Naive thymus-derived CD4-positive, alpha-beta T cell (primary cell): ENCODE data around the gene RAPSN. TPM values are rescaled to one million over a fixed set of nuclear protein-coding genes. Genes with fewer than 3 reads are reported as not detected.

Experiments used
- ATAC-seq: fragments of 150-1000 bp; cut with Tn5 transposase; 2 replicates; pipeline ENCODE4 v1.10.0; 2021; ENCODE audit warnings: mild to moderate bottlenecking, moderate library complexity
- CTCF ChIA-PET: fragments of 350-600 bp; sonication (Branson Sonifier 250); formaldehyde crosslinking; loops from one replicate; lab custom pipeline; 2021; ENCODE audit warnings: antibody characterized with exemption; lab: Charles Lee
- POLR2A ChIA-PET: fragments of 350-600 bp; sonication (Branson Sonifier 250); formaldehyde crosslinking; loops from one replicate; lab custom pipeline; 2021; ENCODE audit warnings: antibody characterized with exemption, inconsistent platforms; lab: Charles Lee
- DNase-seq, 9 donors: peaks; one replicate each; pipeline versions ENCODE4 v3.0.0 to v3.0.0-alpha.2; 2020 to 2022; ENCODE audit warnings: mixed read lengths in 1 of 9
- H3K27ac ChIP-seq: one replicate; pipeline ENCODE4 v1.7.0; 2013; ENCODE audit warnings: mild to moderate bottlenecking, low read depth, low read length, moderate library complexity
- H3K27me3 ChIP-seq, 2 donors: one replicate each; pipeline ENCODE4 v1.7.0; 2013; ENCODE audit warnings: low read length in 2 of 2, mild to moderate bottlenecking in 2 of 2, moderate library complexity in 2 of 2; ENCODE audit not compliant: control insufficient read depth in 2 of 2, insufficient read depth in 2 of 2
- H3K36me3 ChIP-seq, 3 experiments: 1 replicate in 2 of 3; 2 replicates in 1 of 3; pipeline ENCODE4 v1.7.0; 2013; ENCODE audit warnings: low read length in 3 of 3, mild to moderate bottlenecking in 3 of 3, moderate library complexity in 1 of 3; ENCODE audit not compliant: insufficient read depth in 3 of 3, control insufficient read depth in 2 of 3
- H3K4me1 ChIP-seq, 2 donors: one replicate each; pipeline ENCODE4 v1.7.0; 2013; ENCODE audit warnings: low read length in 2 of 2, mild to moderate bottlenecking in 2 of 2, moderate library complexity in 1 of 2; ENCODE audit not compliant: control insufficient read depth in 2 of 2, insufficient read depth in 2 of 2
- H3K4me3 ChIP-seq: 2 replicates; pipeline ENCODE4 v1.7.0; 2013; ENCODE audit warnings: mild to moderate bottlenecking, low read length
- H3K9me3 ChIP-seq, 3 experiments: 1 replicate in 2 of 3; 2 replicates in 1 of 3; pipeline ENCODE4 v1.7.0; 2013; ENCODE audit warnings: low read length in 3 of 3; ENCODE audit not compliant: control insufficient read depth in 2 of 3
- H3K27ac Mint-ChIP-seq, 9 donors: one replicate each; pipeline ENCODE4 v1.8.0; 2020 to 2022; ENCODE audit warnings: mixed read lengths in 9 of 9, mild to moderate bottlenecking in 8 of 9, moderate library complexity in 5 of 9, inconsistent platforms in 2 of 9
- H3K27me3 Mint-ChIP-seq, 5 donors: one replicate each; pipeline ENCODE4 v1.8.0; 2021 to 2022; ENCODE audit warnings: mixed read lengths in 5 of 5, mild to moderate bottlenecking in 1 of 5
- H3K36me3 Mint-ChIP-seq, 5 donors: one replicate each; pipeline ENCODE4 v1.8.0; 2020 to 2022; ENCODE audit warnings: mixed read lengths in 5 of 5, mild to moderate bottlenecking in 3 of 5, inconsistent platforms in 1 of 5
- H3K4me1 Mint-ChIP-seq, 7 donors: one replicate each; pipeline ENCODE4 v1.8.0; 2020 to 2022; ENCODE audit warnings: mixed read lengths in 7 of 7, mild to moderate bottlenecking in 3 of 7, inconsistent platforms in 1 of 7
- H3K4me3 Mint-ChIP-seq, 10 donors: one replicate each; pipeline ENCODE4 v1.8.0; 2020 to 2022; ENCODE audit warnings: mild to moderate bottlenecking in 10 of 10, mixed read lengths in 10 of 10, moderate library complexity in 6 of 10, inconsistent platforms in 2 of 10
- H3K9me3 Mint-ChIP-seq, 11 donors: one replicate each; pipeline ENCODE4 v1.8.0; 2020 to 2022; ENCODE audit warnings: mixed read lengths in 11 of 11, mild to moderate bottlenecking in 4 of 11, inconsistent platforms in 1 of 11, moderate library complexity in 1 of 11
- intact Hi-C, 2 donors: fragments of 100-400 bp; cut with micrococcal nuclease; formaldehyde crosslinking; loops; one replicate each; pipeline ENCODE4 v1.15.1; 2023
- polyA plus RNA-seq, 2 donors: library from polyadenylated mRNA; unstranded; fragments of 300-500 nt; fragmentation: Illumina TruSeq; gene quantifications; one replicate each; pipeline ENCODE4 v1.2.3, GENCODE V29; 2021
- total RNA-seq, 6 experiments: library from RNA in 5 of 6; stranded (reverse) in 5 of 6; gene quantifications; 1 replicate in 5 of 6; 2 replicates in 1 of 6; pipeline ENCODE4 v1.2.3 and lab custom pipeline; 2021 to 2026

Gene RAPSN
- total and polyA plus RNA-seq, 7 experiments from 2014 or later = 0.99 to 1.7 (median 1.4) TPM; not detected in 2

GRCh38 chr11:47488674-47489394 is 39.9 kb upstream of the RAPSN start:
- H3K27ac ChIP-seq = peak overlapping the region; percentile 5
- Mint-ChIP-seq H3K9me3 (no peaks in the 10 kb centered on the region), H3K4me1 (peaks cover 5 to 20% (median 16%) of the 10 kb centered on the region in 7 donors), H3K27ac (peak overlapping the region in 8 of 9 donors; percentile 26 to 58 (median 38)), H3K27me3 (no peaks in the 10 kb centered on the region), H3K36me3 (peaks cover 3 to 37% (median 24%) of the 10 kb centered on the region in 5 donors), H3K4me3 (no peak overlapping the region)
- intact Hi-C loops = loop anchor here in 1 of 2 donors (5.0 kb wide), 1 partner anchor 33 kb away; no protein-coding TSS in a partner anchor
- no peaks in the 10 kb centered on the region for H3K4me1 ChIP-seq
- no peaks in the 10 kb centered on the region for H3K9me3 ChIP-seq
- no peak for ATAC-seq
- ChIA-PET CTCF (no interaction called here), POLR2A (no interaction called here)
- no peaks in the 10 kb centered on the region for H3K27me3 ChIP-seq
- H3K36me3 ChIP-seq = peaks cover 7 to 45% (median 18%) of the 10 kb centered on the region in 3 experiments
- H3K4me3 ChIP-seq = no peak overlapping the region
- no peak for DNase-seq

DNA sequence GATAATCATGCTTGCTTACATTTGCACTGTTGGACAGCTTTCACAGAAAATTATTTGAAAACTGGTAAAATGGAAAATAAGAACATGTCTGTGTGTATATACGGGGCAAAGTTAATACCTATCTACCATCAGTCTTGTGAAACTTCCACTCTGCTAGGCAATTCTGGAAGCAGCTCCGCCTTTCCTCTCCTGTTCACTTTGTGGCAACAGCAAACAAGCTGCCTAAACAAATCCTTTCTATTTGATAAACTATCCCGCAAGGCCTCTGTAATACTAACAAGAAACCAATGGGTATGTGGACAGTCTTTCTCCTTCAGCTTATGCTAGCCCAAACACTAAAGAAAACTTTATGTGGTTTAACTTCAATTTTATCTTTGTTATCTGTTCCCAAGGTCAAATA is 39.2 kb upstream of the RAPSN start:
- POLR2A ChIA-PET = no interaction called here
- Histone ChIP-seq H3K27ac (no peak overlapping the region), H3K27me3 (no peaks in the 10 kb centered on the region), H3K4me1 (no peaks in the 10 kb centered on the region), H3K4me3 (no peak overlapping the region), H3K9me3 (no peaks in the 10 kb centered on the region), H3K36me3 (peaks cover 12 to 50% (median 25%) of the 10 kb centered on the region in 3 experiments)
- H3K36me3 Mint-ChIP-seq = peaks cover 8 to 40% (median 27%) of the 10 kb centered on the region in 5 donors
- DNase-seq (no peak), ATAC-seq (no peak)
- no peaks in the 10 kb centered on the region for H3K27me3 Mint-ChIP-seq
- H3K27ac Mint-ChIP-seq = peak overlapping the region in 4 of 9 donors; percentile 30 to 58 (median 50)
- no peak overlapping the region for H3K4me3 Mint-ChIP-seq
- peaks cover 5 to 20% (median 13%) of the 10 kb centered on the region in 7 donors for H3K4me1 Mint-ChIP-seq
- CTCF ChIA-PET = interaction anchor here (0.6 kb wide), 1 partner anchor 940 kb away, joined by 3 read pairs; no protein-coding TSS in a partner anchor
- H3K9me3 Mint-ChIP-seq = no peaks in the 10 kb centered on the region
- intact Hi-C loops = loop anchor here in 1 of 2 donors (5.0 kb wide), 1 partner anchor 34 kb away; no protein-coding TSS in a partner anchor

- Mint-ChIP-seq H3K9me3 (no peaks in the 10 kb centered on the region), H3K36me3 (peaks cover 5 to 42% (median 22%) of the 10 kb centered on the region in 5 donors), H3K27ac (peak overlapping the region in 3 of 9 donors; percentile 10 to 75 (median 56)), H3K4me1 (peaks cover 5 to 16% (median 8%) of the 10 kb centered on the region in 7 donors), H3K4me3 (no peak overlapping the region), H3K27me3 (no peaks in the 10 kb centered on the region)
- intact Hi-C loops = loop anchor here (2.0 to 5.0 kb wide), 2 partner anchors 35 to 65 kb away; partner anchors contain the start of gene CELF1 (in 1 of the 2)
- no peaks in the 10 kb centered on the region for H3K27me3 ChIP-seq
- ATAC-seq (no peak), DNase-seq (no peak)
- peaks cover 17 to 57% (median 30%) of the 10 kb centered on the region in 3 experiments for H3K36me3 ChIP-seq
- no peak overlapping the region for H3K27ac ChIP-seq
- H3K9me3 ChIP-seq = no peaks in the 10 kb centered on the region
- no peak overlapping the region for H3K4me3 ChIP-seq
- ChIA-PET CTCF (interaction anchor here (0.6 kb wide), 1 partner anchor 939 kb away, joined by 3 read pairs; no protein-coding TSS in a partner anchor), POLR2A (no interaction called here)
- no peaks in the 10 kb centered on the region for H3K4me1 ChIP-seq
Observed at GRCh38 chr11:47487421-47487820, 38.5 kb upstream of the RAPSN start.

- no peak for DNase-seq
- no peaks in the 10 kb centered on the region for H3K9me3 Mint-ChIP-seq
- H3K4me3 ChIP-seq = no peak overlapping the region
- no peaks in the 10 kb centered on the region for H3K27me3 Mint-ChIP-seq
- H3K27me3 ChIP-seq = no peaks in the 10 kb centered on the region
- H3K4me1 ChIP-seq = no peaks in the 10 kb centered on the region
- ATAC-seq = no peak
- intact Hi-C loops = loop anchor here in 1 of 2 donors (5.0 kb wide), 1 partner anchor 37 kb away; no protein-coding TSS in a partner anchor
- peaks cover 0 to 15% (median 3%) of the 10 kb centered on the region in 7 donors for H3K4me1 Mint-ChIP-seq
- H3K9me3 ChIP-seq = no peaks in the 10 kb centered on the region
- no peak overlapping the region for H3K4me3 Mint-ChIP-seq
- H3K27ac ChIP-seq = no peak overlapping the region
- ChIA-PET CTCF (interaction anchor here (0.6 kb wide), 1 partner anchor 368 kb away, joined by 3 read pairs; no protein-coding TSS in a partner anchor), POLR2A (no interaction called here)
- H3K36me3 ChIP-seq = peaks cover 17 to 77% (median 41%) of the 10 kb centered on the region in 3 experiments
- peaks cover 5 to 50% (median 28%) of the 10 kb centered on the region in 5 donors for H3K36me3 Mint-ChIP-seq
- no peak overlapping the region for H3K27ac Mint-ChIP-seq
Observed at GRCh38 chr11:47485107-47485506, 36.2 kb upstream of the RAPSN start.

DNA sequence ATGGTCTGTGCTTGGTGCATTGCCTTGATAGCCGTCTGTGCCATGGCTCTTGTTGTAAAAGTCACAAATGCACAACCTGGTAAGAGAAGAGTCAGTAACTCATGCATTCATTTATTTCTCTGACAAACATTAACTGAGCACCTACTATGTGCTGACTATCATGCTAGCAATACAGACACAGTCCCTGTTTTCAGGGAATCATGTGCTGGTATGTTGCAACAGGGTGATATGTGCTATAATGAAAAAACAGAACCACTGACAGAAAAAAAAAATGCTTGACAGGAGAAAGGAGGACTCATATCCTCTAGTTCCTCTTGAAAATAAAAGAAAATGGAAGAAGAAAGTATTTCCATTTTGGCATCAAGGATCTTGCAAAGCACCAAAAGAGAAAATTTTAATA is 34.5 kb upstream of the RAPSN start:
- ATAC-seq = no peak
- no peaks in the 10 kb centered on the region for H3K27me3 ChIP-seq

DNA sequence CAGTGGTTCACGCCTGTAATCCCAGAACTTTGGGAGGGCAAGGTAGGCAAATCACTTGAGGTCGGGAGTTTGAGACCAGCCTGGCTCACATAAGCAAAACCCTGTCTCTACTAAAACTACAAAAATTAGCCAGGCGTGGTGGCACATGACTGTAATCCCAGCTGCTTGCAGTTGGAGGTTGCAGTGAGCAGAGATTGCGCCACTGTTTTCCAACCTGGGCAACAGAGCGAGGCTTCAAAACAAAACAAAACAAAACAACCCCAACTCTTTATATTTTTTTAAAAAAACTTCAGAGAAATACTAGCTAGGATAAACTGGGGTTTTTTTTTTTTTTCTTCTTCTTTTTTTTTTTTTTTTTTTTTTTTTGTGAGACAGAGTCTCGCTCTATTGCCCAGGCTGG is 31.8 kb upstream of the RAPSN start:
- no peaks in the 10 kb centered on the region for H3K27me3 Mint-ChIP-seq
- H3K4me3 Mint-ChIP-seq = no peak overlapping the region
- no peak overlapping the region for H3K4me3 ChIP-seq
- H3K9me3 Mint-ChIP-seq = no peaks in the 10 kb centered on the region
- H3K36me3 ChIP-seq = peaks cover 27 to 94% (median 63%) of the 10 kb centered on the region in 3 experiments
- DNase-seq (no peak), ATAC-seq (no peak)
- POLR2A ChIA-PET = interaction anchor here (0.9 kb wide), 1 partner anchor 286 kb away, joined by 5 read pairs; no protein-coding TSS in a partner anchor
- H3K27ac Mint-ChIP-seq = no peak overlapping the region
- no peak overlapping the region for H3K27ac ChIP-seq
- peaks cover 0 to 10% (median 0%) of the 10 kb centered on the region in 7 donors for H3K4me1 Mint-ChIP-seq
- intact Hi-C loops = no loop called here
- no peaks in the 10 kb centered on the region for H3K27me3 ChIP-seq
- no peaks in the 10 kb centered on the region for H3K4me1 ChIP-seq
- H3K36me3 Mint-ChIP-seq = peaks cover 11 to 47% (median 29%) of the 10 kb centered on the region in 5 donors
- CTCF ChIA-PET = no interaction called here
- no peaks in the 10 kb centered on the region for H3K9me3 ChIP-seq

More for the DNA sequence above, 34.5 kb upstream of the RAPSN start:
- intact Hi-C loops = no loop called here
- ChIA-PET POLR2A (no interaction called here), CTCF (no interaction called here)
- Histone ChIP-seq H3K36me3 (peaks cover 17 to 92% (median 47%) of the 10 kb centered on the region in 3 experiments), H3K4me3 (no peak overlapping the region), H3K9me3 (no peaks in the 10 kb centered on the region), H3K4me1 (no peaks in the 10 kb centered on the region), H3K27ac (no peak overlapping the region)
- DNase-seq = no peak
- Mint-ChIP-seq H3K27me3 (no peaks in the 10 kb centered on the region), H3K27ac (peak overlapping the region in 3 of 9 donors; percentile 16 to 55 (median 21)), H3K36me3 (peaks cover 5 to 57% (median 32%) of the 10 kb centered on the region in 5 donors), H3K4me1 (peaks cover 0 to 8% (median 0%) of the 10 kb centered on the region in 7 donors), H3K9me3 (no peaks in the 10 kb centered on the region), H3K4me3 (no peak overlapping the region)
